HEK293 (cell line): ENCODE measurements around the gene MRPS11.

ENCODE experiments used
- KLF1 ChIP-seq: fragments of 450-650 bp; formaldehyde crosslinking; IDR thresholded peaks from 2 replicates; pipeline ENCODE4 v1.5.1; 2016; ENCODE audit warnings: missing biosample characterization, missing genetic modification characterization
- MZF1 ChIP-seq: fragments of 450-650 bp; formaldehyde crosslinking; IDR thresholded peaks from 2 replicates; pipeline ENCODE4 v1.5.1; 2017; ENCODE audit warnings: missing biosample characterization, missing genetic modification characterization, borderline replicate concordance
- PRDM1 ChIP-seq: fragments of 450-650 bp; formaldehyde crosslinking; IDR thresholded peaks from 2 replicates; pipeline ENCODE4; 2016; ENCODE audit warnings: missing biosample characterization, missing genetic modification characterization
- SCRT2 ChIP-seq: fragments of 450-650 bp; formaldehyde crosslinking; IDR thresholded peaks from 2 replicates; pipeline ENCODE4 v1.5.1; 2016; ENCODE audit warnings: missing biosample characterization, missing genetic modification characterization
- SP2 ChIP-seq: fragments of 450-650 bp; formaldehyde crosslinking; IDR thresholded peaks from 2 replicates; pipeline ENCODE4 v1.5.1; 2016; ENCODE audit warnings: missing biosample characterization, missing genetic modification characterization
- ZBTB17 ChIP-seq: fragments of 450-650 bp; formaldehyde crosslinking; IDR thresholded peaks from 2 replicates; pipeline ENCODE4 v1.5.1; 2016; ENCODE audit warnings: missing biosample characterization, missing genetic modification characterization
- ZFHX2 ChIP-seq: fragments of 450-650 bp; formaldehyde crosslinking; conservative IDR thresholded peaks from 2 replicates; pipeline ENCODE4 v1.5.1; 2016; ENCODE audit warnings: missing biosample characterization, missing genetic modification characterization
- ZFP69B ChIP-seq: fragments of 450-650 bp; formaldehyde crosslinking; IDR thresholded peaks from 2 replicates; pipeline ENCODE4 v1.5.1; 2016; ENCODE audit warnings: missing biosample characterization, missing genetic modification characterization
- ZNF146 ChIP-seq: fragments of 450-650 bp; formaldehyde crosslinking; IDR thresholded peaks from 2 replicates; pipeline ENCODE4 v1.5.1; 2016; ENCODE audit warnings: missing biosample characterization, missing genetic modification characterization
- ZNF169 ChIP-seq: fragments of 450-650 bp; formaldehyde crosslinking; IDR thresholded peaks from 2 replicates; pipeline ENCODE4 v1.5.1; 2016; ENCODE audit warnings: missing biosample characterization, missing genetic modification characterization
- ZNF239 ChIP-seq: fragments of 450-650 bp; formaldehyde crosslinking; IDR thresholded peaks from 2 replicates; pipeline ENCODE4 v1.5.1; 2016; ENCODE audit warnings: missing biosample characterization, missing genetic modification characterization
- ZNF24 ChIP-seq: fragments of 450-650 bp; formaldehyde crosslinking; IDR thresholded peaks from 2 replicates; pipeline ENCODE4 v1.5.1; 2016; ENCODE audit warnings: missing biosample characterization, missing genetic modification characterization
- ZNF302 ChIP-seq: fragments of 450-650 bp; formaldehyde crosslinking; IDR thresholded peaks from 2 replicates; pipeline ENCODE4 v1.5.1; 2016; ENCODE audit warnings: missing biosample characterization, missing genetic modification characterization, low read depth
- ZNF311 ChIP-seq: fragments of 450-650 bp; formaldehyde crosslinking; IDR thresholded peaks from 2 replicates; pipeline ENCODE4 v1.5.1; 2017; ENCODE audit warnings: missing biosample characterization, missing genetic modification characterization, borderline replicate concordance
- ZNF391 ChIP-seq: fragments of 450-650 bp; formaldehyde crosslinking; IDR thresholded peaks from 2 replicates; pipeline ENCODE4 v1.5.1; 2016; ENCODE audit warnings: low read depth, missing biosample characterization, missing genetic modification characterization, borderline replicate concordance
- ZNF404 ChIP-seq: fragments of 450-650 bp; formaldehyde crosslinking; IDR thresholded peaks from 2 replicates; pipeline ENCODE4 v1.5.1; 2017; ENCODE audit warnings: missing biosample characterization, missing genetic modification characterization
- ZNF423 ChIP-seq: fragments of 450-650 bp; formaldehyde crosslinking; IDR thresholded peaks from 2 replicates; pipeline ENCODE4 v1.5.1; 2016; ENCODE audit warnings: missing biosample characterization, missing genetic modification characterization
- ZNF510 ChIP-seq: fragments of 450-650 bp; formaldehyde crosslinking; IDR thresholded peaks from 2 replicates; pipeline ENCODE4 v1.5.1; 2018; ENCODE audit warnings: mild to moderate bottlenecking, missing genetic modification characterization, missing biosample characterization; ENCODE audit not compliant: insufficient replicate concordance
- ZNF624 ChIP-seq: fragments of 450-650 bp; formaldehyde crosslinking; IDR thresholded peaks from 2 replicates; pipeline ENCODE4 v1.5.1; 2017; ENCODE audit warnings: missing biosample characterization, missing genetic modification characterization
- ZNF626 ChIP-seq: fragments of 450-650 bp; sonication (Bioruptor Pico); formaldehyde crosslinking; IDR thresholded peaks from 2 replicates; pipeline ENCODE4 v1.5.1; 2018; ENCODE audit warnings: missing biosample characterization, missing genetic modification characterization, inconsistent platforms
- ZNF654 ChIP-seq: fragments of 450-650 bp; formaldehyde crosslinking; IDR thresholded peaks from 2 replicates; pipeline ENCODE4 v1.5.1; 2016; ENCODE audit warnings: low read depth, missing biosample characterization, missing genetic modification characterization
- ZNF660 ChIP-seq: fragments of 450-650 bp; IDR thresholded peaks from 2 replicates; pipeline ENCODE4 v1.5.1; 2018; ENCODE audit warnings: missing biosample characterization, mild to moderate bottlenecking, missing genetic modification characterization
- ZNF777 ChIP-seq: fragments of 450-650 bp; formaldehyde crosslinking; IDR thresholded peaks from 2 replicates; pipeline ENCODE4 v1.5.1; 2017; ENCODE audit warnings: missing biosample characterization, missing genetic modification characterization, borderline replicate concordance
- ZNF792 ChIP-seq: fragments of 450-650 bp; formaldehyde crosslinking; IDR thresholded peaks from 2 replicates; pipeline ENCODE4 v1.5.1; 2016; ENCODE audit warnings: missing biosample characterization, missing genetic modification characterization
- ZNF843 ChIP-seq: fragments of 450-650 bp; formaldehyde crosslinking; IDR thresholded peaks from 2 replicates; pipeline ENCODE4 v1.5.1; 2016; ENCODE audit warnings: missing biosample characterization, missing genetic modification characterization
- TF ChIP-seq, protein P1 (sequence below): fragments of 450-650 bp; formaldehyde crosslinking; IDR thresholded peaks from 2 replicates; pipeline ENCODE4 v1.5.1; 2016; ENCODE audit warnings: missing biosample characterization, missing genetic modification characterization
- TF ChIP-seq, protein P2 (sequence below): fragments of 450-650 bp; IDR thresholded peaks from 2 replicates; pipeline ENCODE4 v1.5.1; 2018; ENCODE audit warnings: missing biosample characterization, missing genetic modification characterization
- TF ChIP-seq, protein P3 (sequence below): fragments of 450-650 bp; formaldehyde crosslinking; IDR thresholded peaks from 2 replicates; pipeline ENCODE4 v1.5.1; 2016; ENCODE audit warnings: missing biosample characterization, missing genetic modification characterization
- TF ChIP-seq, protein P4 (sequence below): fragments of 450-650 bp; formaldehyde crosslinking; IDR thresholded peaks from 2 replicates; pipeline ENCODE4 v1.5.1; 2016; ENCODE audit warnings: missing biosample characterization, missing genetic modification characterization
- TF ChIP-seq, protein P5 (sequence below): fragments of 450-650 bp; formaldehyde crosslinking; IDR thresholded peaks from 2 replicates; pipeline ENCODE4 v1.5.1; 2016; ENCODE audit warnings: missing biosample characterization, missing genetic modification characterization

The MRPS11 gene

DNA sequence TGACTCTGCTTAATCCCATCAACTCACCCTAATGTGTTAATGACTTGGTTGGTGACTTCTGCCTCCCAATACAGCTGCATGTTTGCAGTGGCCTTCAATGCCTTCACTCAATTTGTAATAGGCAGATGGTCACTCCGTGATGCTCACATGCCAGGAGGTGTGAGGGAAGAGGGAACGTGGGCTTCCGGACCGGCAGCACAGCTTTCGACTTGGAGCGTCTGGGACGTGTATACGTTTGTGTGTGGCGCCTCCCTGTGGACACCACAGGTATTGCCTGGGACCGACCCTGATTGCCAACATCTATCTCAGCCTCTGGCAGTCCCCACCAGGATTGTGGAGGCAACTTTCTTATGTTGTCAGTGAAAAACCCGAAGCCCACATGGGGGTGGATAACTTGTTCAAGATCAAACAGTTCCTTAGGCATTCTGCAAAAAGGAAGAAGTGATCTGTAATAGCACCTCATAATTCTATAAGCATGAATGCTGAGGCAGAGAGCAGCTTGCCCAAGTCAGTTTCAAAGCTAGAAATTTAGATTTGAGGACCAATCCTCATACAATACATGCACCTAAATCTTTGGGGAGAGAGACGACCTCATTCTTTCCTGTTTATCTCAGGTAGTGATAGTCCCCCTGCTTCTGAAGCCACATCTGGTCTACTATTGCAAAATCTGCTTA, 17.2 kb upstream of the MRPS11 start (continued):
- TF ChIP-seq, protein P1, sequence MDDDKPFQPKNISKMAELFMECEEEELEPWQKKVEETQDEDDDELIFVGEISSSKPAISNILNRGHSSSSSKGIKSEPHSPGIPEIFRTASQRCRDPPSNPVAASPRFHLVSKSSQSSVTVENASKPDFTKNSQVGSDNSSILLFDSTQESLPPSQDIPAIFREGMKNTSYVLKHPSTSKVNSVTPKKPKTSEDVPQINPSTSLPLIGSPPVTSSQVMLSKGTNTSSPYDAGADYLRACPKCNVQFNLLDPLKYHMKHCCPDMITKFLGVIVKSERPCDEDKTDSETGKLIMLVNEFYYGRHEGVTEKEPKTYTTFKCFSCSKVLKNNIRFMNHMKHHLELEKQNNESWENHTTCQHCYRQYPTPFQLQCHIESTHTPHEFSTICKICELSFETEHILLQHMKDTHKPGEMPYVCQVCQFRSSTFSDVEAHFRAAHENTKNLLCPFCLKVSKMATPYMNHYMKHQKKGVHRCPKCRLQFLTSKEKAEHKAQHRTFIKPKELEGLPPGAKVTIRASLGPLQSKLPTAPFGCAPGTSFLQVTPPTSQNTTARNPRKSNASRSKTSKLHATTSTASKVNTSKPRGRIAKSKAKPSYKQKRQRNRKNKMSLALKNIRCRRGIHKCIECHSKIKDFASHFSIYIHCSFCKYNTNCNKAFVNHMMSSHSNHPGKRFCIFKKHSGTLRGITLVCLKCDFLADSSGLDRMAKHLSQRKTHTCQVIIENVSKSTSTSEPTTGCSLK: no peak
- TF ChIP-seq ZFP69B (tag by site-specific recombination) (no peak), ZNF660 (peak; percentile 39; the same call in 1 of the 2 replicates), ZNF654 (tag by site-specific recombination) (peak; percentile 64), ZNF423 (tag by site-specific recombination) (no peak), ZNF510 (tag by site-specific recombination) (no peak), ZNF404 (tag by site-specific recombination) (no peak), ZNF311 (no peak), ZNF626 (tag by site-specific recombination) (no peak), SP2 (tag by site-specific recombination) (no peak), ZNF777 (no peak), ZNF239 (tag by site-specific recombination) (no peak), ZNF391 (tag by site-specific recombination) (no peak), ZNF24 (tag by site-specific recombination) (no peak), ZNF843 (no peak), PRDM1 (no peak), ZNF146 (tag by site-specific recombination) (no peak), ZNF169 (tag by site-specific recombination) (no peak), ZNF302 (tag by site-specific recombination) (no peak), ZFHX2 (tag by site-specific recombination) (no peak), MZF1 (tag by site-specific recombination) (no peak), KLF1 (tag by site-specific recombination) (no peak), ZBTB17 (tag by site-specific recombination) (0 out of 2 replicates have a peak, but pooled peaks have one; percentile 34), ZNF792 (tag by site-specific recombination) (no peak), ZNF624 (tag by site-specific recombination) (no peak), SCRT2 (no peak)
- TF ChIP-seq, protein P2, sequence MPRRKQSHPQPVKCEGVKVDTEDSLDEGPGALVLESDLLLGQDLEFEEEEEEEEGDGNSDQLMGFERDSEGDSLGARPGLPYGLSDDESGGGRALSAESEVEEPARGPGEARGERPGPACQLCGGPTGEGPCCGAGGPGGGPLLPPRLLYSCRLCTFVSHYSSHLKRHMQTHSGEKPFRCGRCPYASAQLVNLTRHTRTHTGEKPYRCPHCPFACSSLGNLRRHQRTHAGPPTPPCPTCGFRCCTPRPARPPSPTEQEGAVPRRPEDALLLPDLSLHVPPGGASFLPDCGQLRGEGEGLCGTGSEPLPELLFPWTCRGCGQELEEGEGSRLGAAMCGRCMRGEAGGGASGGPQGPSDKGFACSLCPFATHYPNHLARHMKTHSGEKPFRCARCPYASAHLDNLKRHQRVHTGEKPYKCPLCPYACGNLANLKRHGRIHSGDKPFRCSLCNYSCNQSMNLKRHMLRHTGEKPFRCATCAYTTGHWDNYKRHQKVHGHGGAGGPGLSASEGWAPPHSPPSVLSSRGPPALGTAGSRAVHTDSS (tag by site-specific recombination): no peak
- TF ChIP-seq, protein P3, sequence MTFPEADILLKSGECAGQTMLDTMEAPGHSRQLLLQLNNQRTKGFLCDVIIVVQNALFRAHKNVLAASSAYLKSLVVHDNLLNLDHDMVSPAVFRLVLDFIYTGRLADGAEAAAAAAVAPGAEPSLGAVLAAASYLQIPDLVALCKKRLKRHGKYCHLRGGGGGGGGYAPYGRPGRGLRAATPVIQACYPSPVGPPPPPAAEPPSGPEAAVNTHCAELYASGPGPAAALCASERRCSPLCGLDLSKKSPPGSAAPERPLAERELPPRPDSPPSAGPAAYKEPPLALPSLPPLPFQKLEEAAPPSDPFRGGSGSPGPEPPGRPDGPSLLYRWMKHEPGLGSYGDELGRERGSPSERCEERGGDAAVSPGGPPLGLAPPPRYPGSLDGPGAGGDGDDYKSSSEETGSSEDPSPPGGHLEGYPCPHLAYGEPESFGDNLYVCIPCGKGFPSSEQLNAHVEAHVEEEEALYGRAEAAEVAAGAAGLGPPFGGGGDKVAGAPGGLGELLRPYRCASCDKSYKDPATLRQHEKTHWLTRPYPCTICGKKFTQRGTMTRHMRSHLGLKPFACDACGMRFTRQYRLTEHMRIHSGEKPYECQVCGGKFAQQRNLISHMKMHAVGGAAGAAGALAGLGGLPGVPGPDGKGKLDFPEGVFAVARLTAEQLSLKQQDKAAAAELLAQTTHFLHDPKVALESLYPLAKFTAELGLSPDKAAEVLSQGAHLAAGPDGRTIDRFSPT: no peak
- TF ChIP-seq, protein P4, sequence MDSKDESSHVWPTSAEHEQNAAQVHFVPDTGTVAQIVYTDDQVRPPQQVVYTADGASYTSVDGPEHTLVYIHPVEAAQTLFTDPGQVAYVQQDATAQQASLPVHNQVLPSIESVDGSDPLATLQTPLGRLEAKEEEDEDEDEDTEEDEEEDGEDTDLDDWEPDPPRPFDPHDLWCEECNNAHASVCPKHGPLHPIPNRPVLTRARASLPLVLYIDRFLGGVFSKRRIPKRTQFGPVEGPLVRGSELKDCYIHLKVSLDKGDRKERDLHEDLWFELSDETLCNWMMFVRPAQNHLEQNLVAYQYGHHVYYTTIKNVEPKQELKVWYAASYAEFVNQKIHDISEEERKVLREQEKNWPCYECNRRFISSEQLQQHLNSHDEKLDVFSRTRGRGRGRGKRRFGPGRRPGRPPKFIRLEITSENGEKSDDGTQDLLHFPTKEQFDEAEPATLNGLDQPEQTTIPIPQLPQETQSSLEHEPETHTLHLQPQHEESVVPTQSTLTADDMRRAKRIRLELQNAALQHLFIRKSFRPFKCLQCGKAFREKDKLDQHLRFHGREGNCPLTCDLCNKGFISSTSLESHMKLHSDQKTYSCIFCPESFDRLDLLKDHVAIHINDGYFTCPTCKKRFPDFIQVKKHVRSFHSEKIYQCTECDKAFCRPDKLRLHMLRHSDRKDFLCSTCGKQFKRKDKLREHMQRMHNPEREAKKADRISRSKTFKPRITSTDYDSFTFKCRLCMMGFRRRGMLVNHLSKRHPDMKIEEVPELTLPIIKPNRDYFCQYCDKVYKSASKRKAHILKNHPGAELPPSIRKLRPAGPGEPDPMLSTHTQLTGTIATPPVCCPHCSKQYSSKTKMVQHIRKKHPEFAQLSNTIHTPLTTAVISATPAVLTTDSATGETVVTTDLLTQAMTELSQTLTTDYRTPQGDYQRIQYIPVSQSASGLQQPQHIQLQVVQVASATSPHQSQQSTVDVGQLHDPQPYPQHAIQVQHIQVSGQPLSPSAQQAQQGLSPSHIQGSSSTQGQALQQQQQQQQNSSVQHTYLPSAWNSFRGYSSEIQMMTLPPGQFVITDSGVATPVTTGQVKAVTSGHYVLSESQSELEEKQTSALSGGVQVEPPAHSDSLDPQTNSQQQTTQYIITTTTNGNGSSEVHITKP (tag by site-specific recombination): no peak
- TF ChIP-seq, protein P5, sequence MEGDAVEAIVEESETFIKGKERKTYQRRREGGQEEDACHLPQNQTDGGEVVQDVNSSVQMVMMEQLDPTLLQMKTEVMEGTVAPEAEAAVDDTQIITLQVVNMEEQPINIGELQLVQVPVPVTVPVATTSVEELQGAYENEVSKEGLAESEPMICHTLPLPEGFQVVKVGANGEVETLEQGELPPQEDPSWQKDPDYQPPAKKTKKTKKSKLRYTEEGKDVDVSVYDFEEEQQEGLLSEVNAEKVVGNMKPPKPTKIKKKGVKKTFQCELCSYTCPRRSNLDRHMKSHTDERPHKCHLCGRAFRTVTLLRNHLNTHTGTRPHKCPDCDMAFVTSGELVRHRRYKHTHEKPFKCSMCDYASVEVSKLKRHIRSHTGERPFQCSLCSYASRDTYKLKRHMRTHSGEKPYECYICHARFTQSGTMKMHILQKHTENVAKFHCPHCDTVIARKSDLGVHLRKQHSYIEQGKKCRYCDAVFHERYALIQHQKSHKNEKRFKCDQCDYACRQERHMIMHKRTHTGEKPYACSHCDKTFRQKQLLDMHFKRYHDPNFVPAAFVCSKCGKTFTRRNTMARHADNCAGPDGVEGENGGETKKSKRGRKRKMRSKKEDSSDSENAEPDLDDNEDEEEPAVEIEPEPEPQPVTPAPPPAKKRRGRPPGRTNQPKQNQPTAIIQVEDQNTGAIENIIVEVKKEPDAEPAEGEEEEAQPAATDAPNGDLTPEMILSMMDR (tag by site-specific recombination): peak; percentile 65
